Osteocyte (in vitro differentiated cells): Measurements from ENCODE around the gene FGF2. TPM values are rescaled to one million over a fixed set of nuclear protein-coding genes. Genes with fewer than 3 reads are reported as not detected.
"Not testable (repeated sequence)": the region's sequence is repeated elsewhere in the genome, so short reads cannot be mapped to it uniquely, and the experiment has no call there.

Experiments used
- DNase-seq: peaks from one replicate; pipeline ENCODE4 v3.0.0; 2021; ENCODE audit warnings: mixed read lengths; ENCODE audit not compliant: unreplicated experiment; ENCODE audit errors: extremely low spot score
- H3K27ac Mint-ChIP-seq: one replicate; pipeline ENCODE4 v1.8.0; 2021; ENCODE audit warnings: mild to moderate bottlenecking, mixed read lengths; ENCODE audit not compliant: unreplicated experiment
- H3K27me3 Mint-ChIP-seq: one replicate; pipeline ENCODE4 v1.8.0; 2021; ENCODE audit warnings: mixed read lengths; ENCODE audit not compliant: unreplicated experiment
- H3K36me3 Mint-ChIP-seq: one replicate; pipeline ENCODE4 v1.8.0; 2021; ENCODE audit warnings: mixed read lengths; ENCODE audit not compliant: unreplicated experiment
- H3K4me1 Mint-ChIP-seq: one replicate; pipeline ENCODE4 v1.8.0; 2021; ENCODE audit warnings: mixed read lengths; ENCODE audit not compliant: unreplicated experiment
- H3K4me3 Mint-ChIP-seq: one replicate; pipeline ENCODE4 v1.8.0; 2021; ENCODE audit warnings: mild to moderate bottlenecking, moderate library complexity, mixed read lengths; ENCODE audit not compliant: unreplicated experiment
- H3K9me3 Mint-ChIP-seq: one replicate; pipeline ENCODE4 v1.8.0; 2021; ENCODE audit warnings: mixed read lengths; ENCODE audit not compliant: unreplicated experiment
- CTCF ChIP-seq: fragments of 200-600 bp; sonication (generic); IDR thresholded peaks from 2 replicates; pipeline ENCODE4 v1.5.0; 2021; ENCODE audit warnings: antibody characterized with exemption, mild to moderate bottlenecking, moderate library complexity
- total RNA-seq: library from RNA; stranded (reverse); gene quantifications from 2 replicates; pipeline ENCODE4 v1.2.1, GENCODE V29; 2021

FGF2 gene
- total RNA-seq, 1 donor from 2014 or later, result 29.2 TPM

GRCh38 chr4:122922877-122923511, 96.4 kb downstream of the FGF2 start:
- H3K36me3 Mint-ChIP-seq, result no peaks in the 10 kb centered on the region
- peak overlapping the region; percentile 93 for H3K27ac Mint-ChIP-seq
- peak; percentile 91 for DNase-seq
- TF ChIP-seq CTCF, result no peak
- H3K4me1 Mint-ChIP-seq, result peaks cover 10% of the 10 kb centered on the region
- no peaks in the 10 kb centered on the region for H3K9me3 Mint-ChIP-seq
- no peak overlapping the region for H3K4me3 Mint-ChIP-seq
- H3K27me3 Mint-ChIP-seq, result no peaks in the 10 kb centered on the region

GRCh38 chr4:122928930-122929329, 102.3 kb downstream of the FGF2 start:
- no peak for TF ChIP-seq CTCF
- Mint-ChIP-seq H3K4me1 (no peaks in the 10 kb centered on the region), H3K27me3 (no peaks in the 10 kb centered on the region), H3K36me3 (peaks cover 5% of the 10 kb centered on the region), H3K9me3 (no peaks in the 10 kb centered on the region), H3K27ac (no peak overlapping the region), H3K4me3 (no peak overlapping the region)
- DNase-seq, result no peak

GRCh38 chr4:122930862-122931261, 104.2 kb downstream of the FGF2 start:
- H3K36me3 Mint-ChIP-seq, result peaks cover 10% of the 10 kb centered on the region
- H3K9me3 Mint-ChIP-seq, result no peaks in the 10 kb centered on the region
- DNase-seq, result no peak
- no peak overlapping the region for H3K27ac Mint-ChIP-seq
- H3K4me3 Mint-ChIP-seq, result no peak overlapping the region
- H3K4me1 Mint-ChIP-seq, result no peaks in the 10 kb centered on the region
- no peaks in the 10 kb centered on the region for H3K27me3 Mint-ChIP-seq
- peak; percentile 57 for TF ChIP-seq CTCF

GRCh38 chr4:122932763-122933162, 106.1 kb downstream of the FGF2 start:
- Mint-ChIP-seq H3K4me1 (no peaks in the 10 kb centered on the region), H3K4me3 (no peak overlapping the region)
- no peak for TF ChIP-seq CTCF

GRCh38 chr4:122945136-122945535, 118.5 kb downstream of the FGF2 start:
- not testable (repeated sequence) for H3K4me1 Mint-ChIP-seq, H3K4me3 Mint-ChIP-seq, H3K27me3 Mint-ChIP-seq, H3K27ac Mint-ChIP-seq, DNase-seq, H3K9me3 Mint-ChIP-seq
- H3K36me3 Mint-ChIP-seq, result peaks cover 30% of the 10 kb centered on the region

More at GRCh38 chr4:122932763-122933162, 106.1 kb downstream of the FGF2 start:
- Mint-ChIP-seq H3K27ac (no peak overlapping the region), H3K9me3 (no peaks in the 10 kb centered on the region), H3K27me3 (no peaks in the 10 kb centered on the region), H3K36me3 (peaks cover 13% of the 10 kb centered on the region)
- no peak for DNase-seq
